ENCODE results near the gene PLXDC2. TPM values are rescaled to one million over a fixed set of nuclear protein-coding genes. Genes with fewer than 3 reads are reported as not detected.

Gene PLXDC2
- total RNA-seq, 4 donors from 2014 or later, result 21.2 to 43.2 (median 32.7) TPM

- H3K4me3 ChIP-seq, result no peak overlapping the region
- H3K36me3 ChIP-seq, result no peaks in the 10 kb centered on the region
- H3K27ac ChIP-seq, result no peak overlapping the region
- TF ChIP-seq POLR2A (IDR thresholded peaks at IDR 0.05), result no peak
- no peak for TF ChIP-seq CTCF (IDR thresholded peaks at IDR 0.05)
- DNase-seq, result no peak
- no peaks in the 10 kb centered on the region for H3K4me1 ChIP-seq
- peaks cover 0 to 3% (median 0%) of the 10 kb centered on the region in 4 donors for H3K9me3 ChIP-seq
- no peaks in the 10 kb centered on the region for H3K27me3 ChIP-seq
Observed at GRCh38 chr10:20118119-20118518, 301.9 kb downstream of the PLXDC2 start.

GRCh38 chr10:20128811-20129210, 312.6 kb downstream of the PLXDC2 start:
- Histone ChIP-seq H3K27ac (no peak overlapping the region), H3K4me3 (no peak overlapping the region), H3K36me3 (no peaks in the 10 kb centered on the region), H3K4me1 (no peaks in the 10 kb centered on the region), H3K9me3 (no peaks in the 10 kb centered on the region), H3K27me3 (no peaks in the 10 kb centered on the region)
- TF ChIP-seq CTCF (IDR thresholded peaks at IDR 0.05), result no peak
- DNase-seq, result no peak

- no peaks in the 10 kb centered on the region for H3K4me1 ChIP-seq
- H3K27me3 ChIP-seq, result no peaks in the 10 kb centered on the region
- no peaks in the 10 kb centered on the region for H3K36me3 ChIP-seq
- no peaks in the 10 kb centered on the region for H3K9me3 ChIP-seq
- no peak for DNase-seq
- TF ChIP-seq CTCF (IDR thresholded peaks at IDR 0.05), result no peak
- no peak overlapping the region for H3K27ac ChIP-seq
- no peak overlapping the region for H3K4me3 ChIP-seq
Observed at GRCh38 chr10:20132816-20133215, 316.6 kb downstream of the PLXDC2 start.

- no peak overlapping the region for H3K27ac ChIP-seq
- no peaks in the 10 kb centered on the region for H3K27me3 ChIP-seq
- no peaks in the 10 kb centered on the region for H3K4me1 ChIP-seq
- H3K9me3 ChIP-seq, result no peaks in the 10 kb centered on the region
- no peak for DNase-seq
- TF ChIP-seq CTCF (IDR thresholded peaks at IDR 0.05) (no peak), POLR2A (IDR thresholded peaks at IDR 0.05) (no peak)
- no peak overlapping the region for H3K4me3 ChIP-seq
- no peaks in the 10 kb centered on the region for H3K36me3 ChIP-seq
Observed at GRCh38 chr10:20133669-20134189, 317.5 kb downstream of the PLXDC2 start.

GRCh38 chr10:20142311-20142710, 326.1 kb downstream of the PLXDC2 start:
- TF ChIP-seq POLR2A (IDR thresholded peaks at IDR 0.05) (no peak), CTCF (IDR thresholded peaks at IDR 0.05) (no peak)
- H3K27ac ChIP-seq, result no peak overlapping the region
- H3K4me1 ChIP-seq, result no peaks in the 10 kb centered on the region
- no peaks in the 10 kb centered on the region for H3K36me3 ChIP-seq
- DNase-seq, result no peak
- no peak overlapping the region for H3K4me3 ChIP-seq
- no peaks in the 10 kb centered on the region for H3K9me3 ChIP-seq
- H3K27me3 ChIP-seq, result no peaks in the 10 kb centered on the region

GRCh38 chr10:20144268-20144667, 328.0 kb downstream of the PLXDC2 start:
- Histone ChIP-seq H3K36me3 (no peaks in the 10 kb centered on the region), H3K27me3 (no peaks in the 10 kb centered on the region), H3K4me3 (no peak overlapping the region), H3K4me1 (no peaks in the 10 kb centered on the region), H3K9me3 (no peaks in the 10 kb centered on the region), H3K27ac (no peak overlapping the region)
- no peak for DNase-seq
- no peak for TF ChIP-seq POLR2A (IDR thresholded peaks at IDR 0.05)
- no peak for TF ChIP-seq CTCF (IDR thresholded peaks at IDR 0.05)

Data from Peyer's patch (tissue), 4 donors.